Endometrial microvascular endothelial cells (primary cell): Measurements from ENCODE around the gene TMEM91. TPM values are rescaled to one million over a fixed set of nuclear protein-coding genes. Genes with fewer than 3 reads are reported as not detected.
"Not testable (repeated sequence)": the region's sequence is repeated elsewhere in the genome, so short reads cannot be mapped to it uniquely, and the experiment has no call there.

Experiments
- in situ Hi-C: cut with HindIII; loops from 2 replicates; pipeline ENCODE4 v1.10.0; 2017; ENCODE audit warnings: low sequenced_read_pairs, low pct_unique_long_range_greater_than_20kb; ENCODE audit errors: inconsistent ontology term
- total RNA-seq: library from RNA; depleted of rRNA; stranded (reverse); fragments of >200 nt; gene quantifications from one replicate; pipeline ENCODE4 v1.2.3, GENCODE V29; 2015; ENCODE audit errors: inconsistent ontology term

TMEM91 gene
- 3.2 TPM for total RNA-seq

- in situ Hi-C loops: no loop called here
Observed at GRCh38 chr19:41376241-41376997, at the start of gene TMEM91. TSS of gene TMEM91 (plus strand) at chr19:41376533. CDS start at chr19:41378310, 1,777 bp downstream.

- in situ Hi-C loops: no loop called here
Observed at GRCh38 chr19:41327076-41327575, 49.2 kb upstream of the TMEM91 start.

DNA sequence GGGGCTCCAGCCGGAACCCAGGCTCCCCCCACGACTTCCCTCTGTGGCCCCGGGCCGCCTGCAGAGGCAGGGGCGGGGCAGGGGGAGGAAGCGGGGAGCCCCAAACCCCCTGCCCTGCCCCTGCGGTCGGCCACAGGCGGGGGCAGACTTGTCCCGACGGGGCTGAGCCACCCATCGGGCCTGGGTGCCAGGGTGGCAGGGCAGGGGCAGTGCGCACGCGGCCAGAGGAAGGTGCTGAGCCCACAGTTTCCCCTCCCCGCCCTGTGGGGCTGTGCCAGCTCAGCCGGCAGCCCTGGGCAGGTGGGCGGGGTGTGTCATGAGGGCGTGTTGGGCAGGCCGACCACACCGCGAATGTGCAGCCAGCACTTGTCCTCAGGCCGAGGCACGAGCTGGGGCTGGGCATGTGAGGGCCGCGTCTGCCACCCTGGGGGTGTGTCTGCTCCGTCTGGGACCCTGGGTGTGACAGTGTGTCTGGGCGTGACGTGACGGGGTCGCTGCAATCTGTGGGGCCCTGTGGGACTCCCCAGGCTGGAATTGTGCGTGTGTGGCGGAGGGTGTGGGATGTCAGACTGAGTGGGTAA, 48.7 kb upstream of the TMEM91 start:
- in situ Hi-C loops: no loop called here

- in situ Hi-C loops: no loop called here
Observed at GRCh38 chr19:41328157-41328841, 48.0 kb upstream of the TMEM91 start.

DNA sequence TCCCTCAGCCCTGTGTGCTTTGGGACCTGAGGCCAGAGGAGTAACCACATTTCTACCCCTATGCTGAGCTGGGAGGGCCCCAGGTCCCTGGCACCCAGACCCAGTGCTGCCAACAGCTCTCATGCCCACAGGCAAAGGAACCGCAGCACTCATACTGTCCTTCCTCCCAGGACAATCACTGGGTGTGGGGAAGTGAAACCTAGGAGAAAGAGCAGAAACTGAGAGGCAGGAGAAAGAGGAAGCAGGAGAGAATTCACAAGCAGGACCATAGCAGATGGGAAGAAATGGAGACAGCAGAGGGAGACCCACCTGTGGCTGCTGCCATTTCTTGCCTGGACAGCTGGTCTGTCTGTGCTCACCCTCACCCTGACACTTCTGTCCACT, 47.5 kb upstream of the TMEM91 start:
- in situ Hi-C loops: no loop called here

- in situ Hi-C loops: no loop called here
Observed at GRCh38 chr19:41330481-41330880, 45.9 kb upstream of the TMEM91 start.

GRCh38 chr19:41330946-41331678, 45.2 kb upstream of the TMEM91 start:
- in situ Hi-C loops: no loop called here

GRCh38 chr19:41332000-41332399, 44.3 kb upstream of the TMEM91 start:
- in situ Hi-C loops: no loop called here

DNA sequence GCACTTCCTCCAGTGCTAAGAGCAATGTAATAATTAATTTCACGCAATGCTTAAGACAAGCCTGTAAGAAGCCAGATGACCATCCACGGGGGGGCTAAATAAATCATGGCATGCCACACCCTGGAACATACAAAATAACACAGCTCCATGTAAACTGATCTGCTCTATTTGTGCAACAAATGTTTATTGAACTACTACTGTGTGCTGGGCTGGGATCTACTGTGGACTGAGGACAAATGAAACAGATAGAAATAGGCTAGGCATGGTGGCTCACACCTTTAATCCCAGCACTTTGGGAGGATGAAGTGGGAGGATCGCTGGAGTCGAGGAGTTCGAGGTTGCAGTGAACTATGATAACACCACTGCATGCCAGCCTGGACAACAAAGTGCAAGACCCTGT, 43.9 kb upstream of the TMEM91 start:
- in situ Hi-C loops: no loop called here

GRCh38 chr19:41334793-41335192, 41.5 kb upstream of the TMEM91 start:
- in situ Hi-C loops: no loop called here

DNA sequence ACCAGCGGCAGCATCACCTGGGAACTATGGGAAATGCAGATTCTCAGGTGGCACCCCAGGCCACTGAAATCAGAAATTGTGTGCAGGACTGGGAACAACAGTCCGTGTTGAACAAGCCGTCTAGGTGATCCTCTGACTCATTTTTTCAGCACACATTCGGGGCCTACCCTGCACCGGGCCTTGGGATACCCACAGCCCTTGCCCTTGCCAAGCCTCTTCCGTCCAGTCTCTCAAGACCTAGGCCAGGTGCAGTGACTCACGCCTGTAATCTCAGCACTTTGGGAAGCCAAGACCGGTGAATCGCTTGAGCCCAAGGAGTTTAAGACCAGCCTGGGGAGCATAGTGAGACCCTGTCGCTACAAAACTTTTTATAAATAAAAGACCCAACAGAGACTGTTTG, 40.9 kb upstream of the TMEM91 start:
- in situ Hi-C loops: no loop called here

DNA sequence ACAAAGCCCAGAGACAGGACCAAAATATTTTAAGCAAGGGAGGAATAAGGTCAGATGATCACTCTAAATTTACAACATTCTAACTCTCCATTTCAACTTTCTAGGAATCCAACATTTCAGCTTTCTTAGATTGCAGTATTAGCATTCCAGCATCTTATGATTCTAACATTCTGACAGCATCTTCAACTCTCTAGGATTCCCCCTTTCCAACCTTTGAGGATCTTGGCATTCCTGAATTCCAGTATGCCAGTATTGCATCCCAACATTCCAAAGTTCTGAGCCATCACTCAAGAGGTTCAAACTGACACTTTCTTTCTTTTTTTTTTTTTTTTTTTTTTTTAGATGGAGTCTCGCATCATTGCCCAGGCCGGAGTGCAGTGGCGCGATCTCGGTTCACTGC, 36.4 kb upstream of the TMEM91 start:
- in situ Hi-C loops: no loop called here

- in situ Hi-C loops: no loop called here
Observed at GRCh38 chr19:41341669-41342490, 34.5 kb upstream of the TMEM91 start.

- in situ Hi-C loops: no loop called here
Observed at GRCh38 chr19:41344162-41344561, 32.2 kb upstream of the TMEM91 start.

- in situ Hi-C loops: not testable (repeated sequence)
Observed at GRCh38 chr19:41346916-41347315, 29.4 kb upstream of the TMEM91 start.

DNA sequence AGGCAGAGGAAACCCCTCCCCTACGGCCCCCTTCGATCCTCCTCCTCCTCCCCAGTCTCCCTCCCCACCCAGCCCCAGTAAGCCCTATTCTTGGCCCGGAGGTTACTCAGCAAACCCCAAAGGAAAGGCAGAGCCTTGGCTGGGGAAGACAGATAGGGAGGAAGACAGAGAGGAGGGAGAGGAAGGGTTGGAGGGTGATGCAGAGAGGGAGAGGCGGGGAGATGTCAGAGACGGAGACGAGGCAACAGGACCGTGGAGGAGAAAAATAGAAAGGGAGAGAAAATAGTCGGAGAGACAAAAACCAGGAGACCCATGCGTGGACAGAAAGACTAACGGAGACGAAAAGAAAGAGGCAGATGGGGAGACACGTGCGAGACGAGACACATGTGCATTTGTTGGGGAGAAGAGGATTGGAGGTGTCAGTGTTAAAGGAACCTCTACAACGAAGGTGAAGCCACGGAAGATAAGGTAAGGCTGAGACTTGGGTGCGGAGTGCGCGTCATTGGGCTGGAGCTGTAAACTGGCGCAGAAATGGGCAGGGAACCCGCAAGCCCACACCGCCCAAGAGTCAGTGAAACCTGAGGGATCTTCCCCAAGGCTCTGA, 25.5 kb upstream of the TMEM91 start:
- in situ Hi-C loops: no loop called here

DNA sequence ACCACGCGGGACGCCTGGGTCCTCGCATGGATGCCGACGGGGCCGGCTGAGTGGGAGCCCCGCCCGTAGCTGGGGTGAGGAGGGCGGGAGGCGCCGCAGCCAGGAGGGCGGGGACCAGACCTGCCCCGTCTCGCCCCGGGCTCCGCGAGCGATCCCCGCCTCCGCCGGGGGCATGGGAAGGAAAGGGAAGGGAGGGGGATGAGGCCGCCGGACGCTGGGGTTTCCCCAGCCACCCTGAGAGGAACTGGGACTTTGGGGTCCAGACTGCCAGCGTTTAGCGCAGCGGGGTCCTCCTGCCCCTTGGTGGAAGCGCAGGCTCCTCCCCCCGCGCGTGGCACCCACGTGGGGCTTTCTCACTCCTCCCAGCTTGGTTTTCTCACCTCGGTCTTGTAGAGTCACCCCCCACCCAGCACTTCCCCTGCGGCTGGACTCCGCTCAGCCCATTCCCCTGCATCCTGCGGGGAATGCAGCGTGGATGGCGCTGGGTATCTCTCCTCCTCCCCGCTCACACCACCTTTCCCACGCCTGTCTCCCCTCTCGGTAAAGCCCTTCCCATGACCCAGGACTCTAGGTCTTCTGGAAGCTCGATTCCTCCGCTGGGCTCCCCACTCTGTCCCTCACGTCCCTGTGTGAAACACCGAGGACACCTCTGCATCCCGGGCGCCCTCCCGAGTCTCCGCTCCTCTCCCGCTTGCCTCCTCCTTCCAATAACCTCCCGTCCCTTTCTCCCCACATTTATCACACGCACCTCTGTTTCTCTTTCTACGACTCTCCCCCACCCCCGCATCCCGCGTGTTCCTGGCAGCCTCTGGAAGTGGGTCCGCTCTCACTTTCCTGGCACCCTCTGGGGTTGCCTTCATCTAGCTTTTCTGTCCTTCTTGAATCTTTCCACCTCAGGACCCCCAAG, 24.7 kb upstream of the TMEM91 start:
- in situ Hi-C loops: no loop called here
